ENCODE results near the gene OR4D9.

OR4D9 gene

DNA sequence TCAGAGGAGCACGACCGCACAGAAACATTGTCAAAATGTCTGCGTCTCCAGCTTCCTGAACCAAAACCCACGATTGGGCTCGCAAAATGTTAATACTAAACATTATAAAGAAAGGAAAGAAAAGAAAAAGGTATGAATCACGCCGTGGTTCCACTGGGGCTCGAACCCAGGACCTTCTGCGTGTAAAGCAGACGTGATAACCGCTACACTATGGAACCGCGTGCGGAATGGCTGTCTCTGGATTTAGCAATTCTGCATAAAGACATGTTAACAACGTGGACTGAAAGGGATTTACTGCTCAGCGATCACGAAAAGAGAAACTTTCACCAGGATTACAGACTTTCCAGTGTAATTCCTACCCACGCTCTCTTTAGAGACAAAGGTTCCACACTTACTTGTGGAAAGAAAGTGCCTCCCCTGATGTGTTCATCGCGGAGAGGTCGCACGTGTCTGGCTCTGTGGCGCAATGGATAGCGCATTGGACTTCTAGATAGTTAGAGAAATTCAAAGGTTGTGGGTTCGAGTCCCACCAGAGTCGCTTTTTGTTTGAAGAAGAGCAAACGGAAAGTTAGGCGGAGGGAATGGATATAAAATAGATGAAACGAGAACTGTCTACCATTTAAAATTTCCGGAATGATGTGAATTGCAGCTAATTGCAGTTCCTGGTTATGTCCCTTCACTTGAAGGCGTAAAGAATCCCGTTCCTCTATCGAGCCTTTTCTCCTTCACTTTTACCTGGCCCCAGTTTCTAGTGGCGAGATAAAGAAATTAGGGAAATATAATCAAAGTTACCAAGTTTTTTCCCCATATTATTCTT, 39.7 kb downstream of the OR4D9 start:
- DNase-seq (ENCODE audit: low read depth): peak; percentile 62

DNA sequence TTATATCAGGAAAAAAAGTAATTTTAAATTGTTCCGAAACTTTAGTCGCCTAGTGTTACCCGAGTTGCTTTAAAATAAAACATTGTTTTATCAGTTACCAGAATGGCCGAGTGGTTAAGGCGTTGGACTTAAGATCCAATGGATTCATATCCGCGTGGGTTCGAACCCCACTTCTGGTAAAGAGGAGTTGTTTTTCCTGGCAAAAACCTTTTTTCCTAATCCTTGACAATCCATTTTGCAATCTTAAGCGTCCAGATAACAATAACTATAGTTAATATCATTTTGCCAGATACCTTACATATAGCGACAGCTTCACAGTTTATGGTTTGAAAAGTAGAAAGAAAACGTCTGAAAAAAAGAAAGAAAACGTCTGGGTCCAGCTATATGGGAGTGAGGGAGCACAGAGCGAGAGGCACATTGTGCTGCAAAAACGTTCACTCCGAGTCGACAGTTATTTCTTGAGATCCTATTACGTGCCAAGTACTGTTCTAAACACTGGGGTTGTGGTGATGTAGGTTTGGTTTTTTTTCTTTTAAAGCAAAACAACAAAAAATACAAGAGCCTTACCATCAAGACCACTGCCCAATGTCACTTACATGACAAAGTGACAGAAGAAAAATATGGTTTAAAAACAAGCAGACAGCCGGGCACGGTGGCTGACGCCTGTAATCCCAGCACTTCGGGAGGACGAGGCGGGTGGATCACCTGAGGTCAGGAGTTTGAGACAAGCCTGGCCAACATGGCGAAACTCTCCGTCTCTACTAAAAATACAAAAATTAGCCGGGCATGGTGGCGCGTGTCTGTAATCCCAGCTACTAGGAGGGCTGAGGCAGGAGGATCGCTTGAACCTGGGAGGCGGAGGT, 40.6 kb downstream of the OR4D9 start:
- DNase-seq (ENCODE audit: low read depth): no peak

DNA sequence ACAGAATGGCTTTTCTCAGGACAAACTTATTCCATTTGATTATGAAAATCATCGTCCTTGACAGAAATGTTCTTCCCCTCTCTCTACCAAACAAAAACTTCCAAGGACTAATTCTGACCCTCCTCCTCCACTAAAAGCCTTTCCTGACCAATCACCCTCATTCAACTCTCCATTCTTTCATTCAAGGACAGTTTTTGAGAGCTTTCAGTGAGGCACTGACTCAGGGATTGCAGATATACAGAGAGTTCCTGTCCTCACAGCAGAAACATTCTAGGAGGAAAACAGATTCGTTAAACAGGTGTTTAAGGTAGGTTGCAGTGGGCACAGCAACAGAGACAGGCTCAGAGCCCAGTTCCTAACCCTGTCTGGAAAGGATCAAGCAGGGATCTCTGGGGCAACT, 41.5 kb downstream of the OR4D9 start:
- no peak for DNase-seq (ENCODE audit: low read depth)

DNA sequence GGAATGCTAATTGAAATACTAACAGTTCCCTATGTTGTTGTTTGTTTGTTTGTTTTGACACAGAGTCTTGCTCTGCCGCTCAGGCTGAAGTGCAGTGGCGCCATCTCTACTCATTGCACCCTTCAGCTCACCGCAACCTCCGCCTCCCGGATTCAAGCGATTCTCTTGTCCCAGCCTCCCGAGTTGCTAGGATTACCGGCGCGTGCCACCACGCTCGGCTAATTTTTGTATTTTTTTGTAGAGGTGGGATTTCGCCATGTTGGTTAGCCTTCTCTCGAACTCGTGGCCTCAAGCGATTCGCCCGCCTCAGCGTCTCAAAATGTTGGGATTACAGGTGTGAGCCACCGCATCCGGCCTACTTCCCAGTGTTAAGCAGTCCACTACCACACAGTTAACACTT, 42.0 kb downstream of the OR4D9 start:
- DNase-seq (ENCODE audit: low read depth): no peak

DNA sequence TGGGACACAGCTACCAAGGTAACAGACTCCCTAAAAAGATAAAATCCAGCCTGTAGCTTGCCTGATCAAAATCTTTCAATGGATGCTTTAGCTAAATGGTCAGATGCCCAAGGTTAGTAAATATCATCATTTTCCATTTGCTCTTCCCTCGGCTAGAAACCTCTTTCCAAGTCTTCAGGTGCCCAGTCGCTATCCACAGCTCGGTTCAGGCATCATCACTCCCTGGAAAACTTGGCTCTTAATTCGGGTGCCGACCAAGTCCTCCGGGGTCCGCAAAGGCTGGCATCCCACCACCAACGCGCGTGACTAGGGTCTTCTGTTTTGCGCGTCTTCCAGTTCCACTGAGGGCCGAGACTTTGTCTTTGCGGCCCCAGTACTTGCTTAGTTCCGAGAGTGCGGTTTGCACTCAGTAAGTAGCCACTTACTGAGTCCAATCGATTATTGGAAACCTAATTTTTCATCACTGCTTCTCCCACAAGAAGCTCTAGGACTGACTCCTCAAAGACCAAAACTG, 44.3 kb downstream of the OR4D9 start:
- DNase-seq (ENCODE audit: low read depth): no peak

DNA sequence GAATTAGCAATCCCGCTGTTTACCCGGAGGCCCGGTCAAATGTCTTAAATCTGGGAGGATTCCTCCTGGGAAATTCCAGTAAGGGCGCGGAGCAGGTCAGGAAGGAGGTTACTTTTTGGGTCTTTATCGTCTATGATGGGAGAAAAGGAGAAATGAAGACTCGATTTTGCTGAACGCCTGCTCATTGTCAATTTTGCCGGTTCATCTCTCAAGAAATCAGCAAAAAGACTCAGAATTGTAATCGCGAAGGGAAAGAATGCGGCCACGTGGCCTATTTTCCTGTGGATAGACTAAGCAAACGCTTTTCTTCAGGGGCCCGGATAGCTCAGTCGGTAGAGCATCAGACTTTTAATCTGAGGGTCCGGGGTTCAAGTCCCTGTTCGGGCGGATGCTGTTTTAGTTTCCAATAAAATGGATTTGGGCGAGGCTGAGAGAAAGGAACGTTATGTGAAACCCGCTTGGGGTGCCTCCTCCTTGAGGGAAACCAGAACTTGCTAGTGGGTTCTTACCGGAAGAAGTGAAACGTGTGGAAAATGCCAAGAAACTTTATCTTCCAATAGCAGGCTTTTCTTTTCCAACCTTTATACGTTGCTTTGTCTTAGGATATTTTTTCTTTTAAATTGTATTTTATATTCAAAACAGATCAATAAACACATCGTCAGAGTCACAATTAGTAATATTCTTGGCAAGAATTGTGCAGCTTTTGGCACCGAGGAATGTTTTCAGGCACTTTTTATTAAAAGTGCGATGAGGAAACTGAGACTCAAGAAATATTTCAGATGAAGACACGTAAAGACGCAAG, 45.0 kb downstream of the OR4D9 start:
- peak; percentile 34 for DNase-seq (ENCODE audit: low read depth)

DNA sequence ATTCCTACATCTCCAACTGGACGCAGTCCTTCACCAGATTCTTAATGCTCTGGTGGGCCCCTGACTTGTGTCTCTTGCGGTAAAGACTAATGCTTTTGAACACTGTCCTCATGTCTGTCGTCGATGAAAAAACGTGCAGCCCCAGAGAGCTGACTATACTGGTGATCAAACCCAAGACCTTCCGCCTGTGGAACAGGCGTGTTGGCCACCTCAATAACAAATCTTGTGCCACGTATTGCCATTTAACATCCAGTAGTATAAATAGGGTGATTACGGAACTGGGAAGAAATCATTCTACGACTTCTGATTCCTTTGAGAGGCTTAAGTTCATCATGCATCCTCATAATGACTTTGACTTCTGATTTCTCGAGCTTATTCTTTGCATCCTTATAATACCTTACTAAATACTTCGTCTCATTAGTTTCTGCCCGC, 45.6 kb downstream of the OR4D9 start:
- DNase-seq (ENCODE audit: low read depth): no peak

DNA sequence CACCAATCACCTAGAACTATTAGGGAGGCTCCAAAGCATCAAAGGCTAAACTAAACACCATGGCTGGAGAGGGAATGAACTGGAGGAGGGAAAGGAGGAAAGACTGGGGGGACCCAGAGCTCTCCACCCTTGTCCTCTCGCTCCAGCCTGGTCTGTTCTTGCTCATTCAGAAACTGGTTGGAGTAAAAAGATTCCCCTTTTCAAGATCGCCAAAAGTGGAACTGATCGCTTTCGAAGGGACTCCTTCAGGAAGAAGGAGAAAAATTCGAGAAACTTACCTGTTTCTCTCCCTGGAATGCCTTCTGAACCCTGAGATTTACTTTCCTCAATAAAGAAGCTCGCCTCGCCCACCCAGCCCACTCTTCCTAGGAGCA, 46.9 kb downstream of the OR4D9 start:
- no peak for DNase-seq (ENCODE audit: low read depth)

DNA sequence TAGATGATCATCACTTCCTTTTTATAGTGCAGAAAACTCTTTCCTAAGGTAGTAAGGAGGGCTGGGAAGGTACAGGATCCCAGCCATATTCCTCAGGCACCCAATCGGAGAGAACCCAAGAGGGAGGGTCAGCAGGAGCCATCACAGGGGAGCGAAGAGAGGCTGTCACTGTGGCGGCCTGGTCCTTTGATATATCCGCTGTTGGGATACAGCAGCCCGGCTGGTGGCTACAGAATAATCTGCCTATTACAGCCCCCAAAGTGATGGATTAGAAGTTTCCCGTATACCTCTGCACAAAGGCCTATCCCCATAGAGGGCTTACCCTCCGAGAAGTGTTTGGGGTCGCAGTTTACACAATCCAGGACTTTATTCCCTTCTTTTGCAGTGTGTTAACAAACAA, 48.5 kb downstream of the OR4D9 start:
- no peak for DNase-seq (ENCODE audit: low read depth)

DNA sequence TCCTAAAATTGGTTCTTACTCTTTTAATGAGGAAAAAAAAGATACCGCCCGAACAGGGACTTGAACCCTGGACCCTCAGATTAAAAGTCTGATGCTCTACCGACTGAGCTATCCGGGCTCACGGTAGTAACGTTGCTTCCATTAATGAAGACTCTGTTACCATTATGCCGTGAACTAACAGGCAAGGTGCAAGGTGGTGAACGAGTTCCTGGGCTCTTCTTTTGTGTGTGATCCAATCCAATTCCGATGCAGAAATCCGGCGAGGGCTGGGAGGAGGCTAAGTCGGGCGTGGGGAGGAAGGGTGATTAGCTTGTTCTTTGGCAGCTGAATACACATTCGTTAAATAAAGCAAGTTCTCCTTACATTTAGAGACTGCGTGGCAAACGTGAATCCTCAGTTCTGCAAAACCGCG, 49.0 kb downstream of the OR4D9 start:
- peak; percentile 62 for DNase-seq (ENCODE audit: low read depth)

DNA sequence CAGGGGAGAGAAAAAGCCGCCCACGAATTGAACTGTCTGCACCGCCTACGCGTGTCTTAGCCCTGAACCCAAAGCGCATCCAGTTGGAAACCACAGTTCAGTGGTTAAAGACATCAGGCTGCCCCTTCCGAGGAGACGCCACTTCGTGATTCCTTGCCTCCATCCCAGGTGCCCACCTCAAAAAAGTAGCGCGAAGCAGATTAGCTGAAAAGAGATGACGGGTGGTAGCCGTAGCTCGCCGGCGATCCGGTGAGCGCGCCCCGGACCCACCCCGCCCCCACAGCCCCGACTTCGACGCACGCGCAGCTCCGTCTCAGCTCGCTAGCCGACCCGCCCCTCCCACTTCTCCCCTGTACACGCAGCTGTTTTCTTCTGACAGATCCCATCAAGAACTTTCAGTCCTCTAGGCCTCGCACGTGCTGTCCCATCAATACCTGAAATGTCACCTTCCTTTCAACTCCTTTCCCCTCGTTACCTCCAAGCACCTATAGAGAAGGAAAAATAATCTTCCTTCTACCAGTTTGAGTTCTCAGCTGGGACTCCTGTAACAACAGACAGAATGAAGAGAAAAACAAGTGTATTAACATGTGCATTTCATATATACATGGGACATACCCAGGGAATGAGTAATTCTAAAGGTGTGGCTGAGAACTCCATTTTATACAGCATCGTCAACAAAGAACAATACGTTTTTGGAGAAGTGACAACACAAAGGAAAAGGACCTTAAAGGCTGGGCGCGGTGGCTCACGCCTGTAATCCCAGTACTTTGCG, 49.5 kb downstream of the OR4D9 start:
- DNase-seq (ENCODE audit: low read depth): peak; percentile 70

DNA sequence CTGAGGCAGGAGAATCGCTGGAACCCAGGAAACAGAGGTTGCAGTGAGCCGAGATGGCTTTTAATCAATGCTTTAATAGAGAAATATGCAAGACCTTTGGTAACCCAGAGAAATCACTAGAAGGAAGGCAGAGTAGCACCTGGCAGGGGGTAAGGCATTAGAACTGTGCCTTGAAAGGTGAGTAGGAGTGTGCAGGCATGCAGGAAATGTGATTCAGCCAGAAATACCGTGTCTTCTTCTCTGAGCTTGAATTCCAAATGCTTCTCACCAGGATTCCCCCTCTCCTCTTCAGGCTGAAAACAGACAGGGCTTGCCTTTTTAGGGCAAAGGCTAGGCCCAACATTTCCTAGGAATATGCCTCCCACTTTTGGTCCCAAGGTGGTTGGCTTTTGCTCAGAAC, 51.0 kb downstream of the OR4D9 start:
- no peak for DNase-seq (ENCODE audit: low read depth)
